Measurements from ENCODE around the gene PCK2. TPM values are rescaled to one million over a fixed set of nuclear protein-coding genes. Genes with fewer than 3 reads are reported as not detected.

PCK2 gene
- total and polyA plus RNA-seq, 12 donors = 0.75 to 7.3 (median 2.6) TPM

- peak; percentile 38 to 78 (median 63) for TF ChIP-seq CTCF (IDR thresholded peaks at IDR 0.05)
- peak within 1 kb of the TSS; percentile 73 to 94 (median 90) for H3K27ac ChIP-seq
- peaks cover 0 to 60% (median 20%) of the 10 kb centered on the region in 9 donors for H3K36me3 ChIP-seq
- H3K9me3 ChIP-seq = no peaks in the 10 kb centered on the region
- WGBS, 2 donors = 0% methylated on average over 63 to 65 of the region's 65 CpGs
- H3K4me1 ChIP-seq = peaks cover 22 to 81% (median 53%) of the 10 kb centered on the region in 9 donors
- H3K4me3 ChIP-seq = peak within 1 kb of the TSS; percentile 66 to 88 (median 74)
- intact Hi-C loops (cut with DNase I) = loop anchor here in 2 of 10 donors (2.0 to 10.0 kb wide), 2 partner anchors 26 to 836 kb away; partner anchors contain the start of genes BCL2L2 (in 1 of the 2), DCAF11 (in 1 of the 2), NRL (in 1 of the 2) and PPP1R3E (in 1 of the 2)
- ATAC-seq (peak; percentile 92 to 97 (median 95)), DNase-seq (peak; percentile 100)
- H3K27me3 ChIP-seq = no peaks in the 10 kb centered on the region
Observed at GRCh38 chr14:24141097-24141880, 47.2 kb downstream of the PCK2 start, which contains the start of gene EMC9. TSS of gene EMC9 (minus strand) at chr14:24141591. CDS start at chr14:24141304, 287 bp downstream.

- H3K4me1 ChIP-seq = peaks cover 20 to 67% (median 43%) of the 10 kb centered on the region in 9 donors
- H3K27ac ChIP-seq = peak overlapping the region in 1 of 10 donors; percentile 2
- intact Hi-C loops (cut with DNase I) = loop anchor here in 1 of 10 donors (10.0 kb wide), 1 partner anchor 839 kb away; the partner anchor contains the start of genes BCL2L2 and PPP1R3E
- no peaks in the 10 kb centered on the region for H3K27me3 ChIP-seq
- DNase-seq (no peak), ATAC-seq (no peak)
- peaks cover 0 to 46% (median 12%) of the 10 kb centered on the region in 9 donors for H3K36me3 ChIP-seq
- 61 to 74% methylated on average over 2 of the region's 2 CpGs for WGBS, 2 donors
- H3K4me3 ChIP-seq = no peak overlapping the region
- no peaks in the 10 kb centered on the region for H3K9me3 ChIP-seq
- TF ChIP-seq CTCF (IDR thresholded peaks at IDR 0.05) = no peak
Observed at GRCh38 chr14:24143511-24143910, 49.4 kb downstream of the PCK2 start.

GRCh38 chr14:24144451-24144850 is 50.3 kb downstream of the PCK2 start:
- 91% methylated on average over 1 of the region's 1 CpG for WGBS, 2 donors
- Histone ChIP-seq H3K4me1 (peaks cover 20 to 67% (median 44%) of the 10 kb centered on the region in 9 donors), H3K36me3 (peaks cover 0 to 46% (median 8%) of the 10 kb centered on the region in 9 donors), H3K27me3 (no peaks in the 10 kb centered on the region), H3K4me3 (no peak overlapping the region), H3K9me3 (no peaks in the 10 kb centered on the region), H3K27ac (peak overlapping the region in 2 of 10 donors; percentile 1 to 92)
- intact Hi-C loops (cut with DNase I) = loop anchor here in 1 of 10 donors (10.0 kb wide), 1 partner anchor 840 kb away; the partner anchor contains the start of genes BCL2L2 and PPP1R3E
- DNase-seq = no peak
- no peak for ATAC-seq
- no peak for TF ChIP-seq CTCF (IDR thresholded peaks at IDR 0.05)

- Histone ChIP-seq H3K36me3 (peaks cover 0 to 48% (median 16%) of the 10 kb centered on the region in 9 donors), H3K27me3 (no peaks in the 10 kb centered on the region), H3K4me1 (peaks cover 18 to 65% (median 37%) of the 10 kb centered on the region in 9 donors), H3K27ac (peak overlapping the region in 8 of 10 donors; percentile 89 to 95 (median 94)), H3K9me3 (no peaks in the 10 kb centered on the region), H3K4me3 (peak overlapping the region in 5 of 10 donors; percentile 75 to 96 (median 92))
- ATAC-seq (no peak), DNase-seq (no peak)
- no peak for TF ChIP-seq CTCF (IDR thresholded peaks at IDR 0.05)
- 91 to 96% methylated on average over 2 of the region's 2 CpGs for WGBS, 2 donors
- intact Hi-C loops (cut with DNase I) = loop anchor here in 3 of 10 donors (5.0 to 10.0 kb wide), 2 partner anchors 33 to 840 kb away; partner anchors contain the start of genes DCAF11 (in 2 of the 3), NRL (in 2 of the 3), BCL2L2 (in 1 of the 3) and PPP1R3E (in 1 of the 3)
Observed at GRCh38 chr14:24145219-24145618, 51.1 kb downstream of the PCK2 start.
